Neuronal stem cell (in vitro differentiated cells): Measurements from ENCODE around the gene IQCM.

Experiments
- DNase-seq: peaks from one replicate; pipeline ENCODE4 v3.0.0-alpha.2; 2013; ENCODE audit warnings: low spot score
- H2AFZ ChIP-seq: one replicate; pipeline ENCODE4 v1.6.1; 2013; ENCODE audit warnings: mild to moderate bottlenecking, low read length, inconsistent platforms
- H2AK5ac ChIP-seq: 2 replicates; pipeline ENCODE4 v1.6.1; 2013; ENCODE audit warnings: low read depth, mild to moderate bottlenecking, inconsistent platforms, low read length, moderate library complexity, mixed read lengths
- H2BK120ac ChIP-seq: 2 replicates; pipeline ENCODE4 v1.6.1; 2013; ENCODE audit warnings: low read depth, mild to moderate bottlenecking, inconsistent platforms, low read length, moderate library complexity, mixed read lengths
- H2BK12ac ChIP-seq: one replicate; pipeline ENCODE4 v1.6.1; 2013; ENCODE audit warnings: low read length, inconsistent platforms
- H2BK15ac ChIP-seq: 2 replicates; pipeline ENCODE4 v1.6.1; 2013; ENCODE audit warnings: mild to moderate bottlenecking, low read length, inconsistent platforms, mixed read lengths
- H2BK5ac ChIP-seq: one replicate; pipeline ENCODE4 v1.6.1; 2013; ENCODE audit warnings: inconsistent platforms, mild to moderate bottlenecking, low read length, moderate library complexity
- H3K14ac ChIP-seq: one replicate; pipeline ENCODE4 v1.6.1; 2013; ENCODE audit warnings: low read length, inconsistent platforms
- H3K18ac ChIP-seq: 2 replicates; pipeline ENCODE4 v1.6.1; 2013; ENCODE audit warnings: low read length, inconsistent platforms
- H3K23ac ChIP-seq: 2 replicates; pipeline ENCODE4 v1.6.1; 2013; ENCODE audit warnings: low read depth, mild to moderate bottlenecking, mixed read lengths, low read length, inconsistent platforms; ENCODE audit not compliant: poor library complexity
- H3K27ac ChIP-seq: replicated peaks from 3 replicates; pipeline ENCODE4 v1.5.1; 2013; ENCODE audit warnings: low read length, inconsistent platforms
- H3K27me3 ChIP-seq, 3 experiments: 2 replicates each; pipeline ENCODE4 v1.6.1; 2013; ENCODE audit warnings: low read length in 3 of 3, mild to moderate bottlenecking in 2 of 3, inconsistent platforms in 1 of 3, low read depth in 1 of 3, mixed read lengths in 1 of 3, moderate library complexity in 1 of 3; ENCODE audit not compliant: control insufficient read depth in 3 of 3, insufficient read depth in 3 of 3
- H3K36me3 ChIP-seq, 2 donors: replicated peaks in 1 of 2; 2 replicates each; pipeline ENCODE4 v1.6.1; 2013; ENCODE audit warnings: low read length in 2 of 2; ENCODE audit not compliant: control insufficient read depth in 2 of 2, insufficient read depth in 2 of 2
- H3K4ac ChIP-seq: 2 replicates; pipeline ENCODE4 v1.6.1; 2013; ENCODE audit warnings: inconsistent platforms, mild to moderate bottlenecking, low read length, moderate library complexity
- H3K4me1 ChIP-seq, 2 donors: 1 replicate in 1 of 2; 2 replicates in 1 of 2; pipeline ENCODE4 v1.6.1; 2013; ENCODE audit warnings: low read length in 2 of 2, low read depth in 1 of 2; ENCODE audit not compliant: control insufficient read depth in 2 of 2, insufficient read depth in 1 of 2
- H3K4me2 ChIP-seq: one replicate; pipeline ENCODE4 v1.6.1; 2013; ENCODE audit warnings: mild to moderate bottlenecking, low read length, inconsistent platforms; ENCODE audit not compliant: insufficient read depth, poor library complexity, severe bottlenecking
- H3K4me3 ChIP-seq, 2 donors: 2 replicates each; pipeline ENCODE4 v1.5.1; 2013; ENCODE audit warnings: low read length in 2 of 2, mild to moderate bottlenecking in 2 of 2, inconsistent platforms in 1 of 2, moderate library complexity in 1 of 2
- H3K79me1 ChIP-seq: one replicate; pipeline ENCODE4 v1.6.1; 2013; ENCODE audit warnings: low read depth, mild to moderate bottlenecking, inconsistent platforms, low read length, moderate library complexity
- H3K9ac ChIP-seq: one replicate; pipeline ENCODE4 v1.6.1; 2013; ENCODE audit warnings: mild to moderate bottlenecking, low read depth, low read length, inconsistent platforms; ENCODE audit not compliant: poor library complexity
- H3K9me3 ChIP-seq, 2 donors: replicated peaks in 1 of 2; 2 replicates each; pipeline versions ENCODE3 to v1.6.1; 2013; ENCODE audit warnings: low read length in 2 of 2, mild to moderate bottlenecking in 2 of 2, inconsistent platforms in 1 of 2, low read depth in 1 of 2, mixed read lengths in 1 of 2, moderate library complexity in 1 of 2; ENCODE audit not compliant: control insufficient read depth in 2 of 2, insufficient read depth in 1 of 2
- H4K8ac ChIP-seq: one replicate; pipeline ENCODE4 v1.6.1; 2013; ENCODE audit warnings: low read depth, mild to moderate bottlenecking, inconsistent platforms, low read length, moderate library complexity
- H4K91ac ChIP-seq: one replicate; pipeline ENCODE4 v1.6.1; 2013; ENCODE audit warnings: low read length, low read depth, mild to moderate bottlenecking, inconsistent platforms; ENCODE audit not compliant: poor library complexity
- WGBS, 2 donors: extraction: QIAGEN DNeasy Blood & Tissue Kit; methylation state at CpG; one replicate each; pipeline ENCODE4 v1.1.7; 2013; ENCODE audit warnings: missing lambda C conversion rate in 2 of 2, mixed read lengths in 1 of 2; ENCODE audit not compliant: insufficient read length in 2 of 2, insufficient replicate concordance in 1 of 2; ENCODE audit errors: extremely low coverage in 2 of 2; 5-methylcytosine and 5-hydroxymethylcytosine counted together

IQCM gene

DNA sequence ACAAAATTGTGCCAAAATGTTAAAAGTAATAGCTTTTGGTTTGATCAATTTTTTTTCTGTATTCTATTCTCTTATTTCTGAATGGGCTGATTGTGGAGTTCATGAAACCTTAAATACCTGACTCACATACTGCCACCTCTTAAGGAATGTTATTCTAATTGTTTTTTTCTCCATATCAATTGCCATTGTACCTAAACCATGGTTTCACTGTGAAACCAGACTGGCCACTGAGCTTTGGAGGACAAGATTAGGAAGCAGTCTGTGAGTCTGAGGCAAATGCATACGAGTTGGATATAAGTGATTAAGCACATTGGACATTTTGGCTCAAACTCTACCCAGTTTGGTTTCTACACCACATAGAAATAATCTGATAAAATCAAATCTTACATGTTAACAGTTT lies 184.0 kb downstream of the IQCM start:
- no peak overlapping the region for H2BK5ac ChIP-seq
- H3K14ac ChIP-seq, result no peak overlapping the region
- no peak overlapping the region for H2BK120ac ChIP-seq
- no CpG with 5 or more reads among the region's 1 CpG for WGBS, 2 donors
- no peaks in the 10 kb centered on the region for H3K9me3 ChIP-seq
- H4K91ac ChIP-seq, result no peak overlapping the region
- H4K8ac ChIP-seq, result no peak overlapping the region
- no peaks in the 10 kb centered on the region for H3K36me3 ChIP-seq
- H2AFZ ChIP-seq, result no peak overlapping the region
- no peaks in the 10 kb centered on the region for H3K79me1 ChIP-seq
- no peak overlapping the region for H3K4me2 ChIP-seq
- no peak overlapping the region for H3K9ac ChIP-seq
- H3K27me3 ChIP-seq, result no peaks in the 10 kb centered on the region
- H3K18ac ChIP-seq, result no peak overlapping the region
- DNase-seq, result no peak
- no peak overlapping the region for H3K23ac ChIP-seq
- no peak overlapping the region for H3K4me3 ChIP-seq
- no peak overlapping the region for H2BK15ac ChIP-seq
- H2BK12ac ChIP-seq, result no peak overlapping the region
- H3K27ac ChIP-seq, result no peak overlapping the region
- no peak overlapping the region for H3K4ac ChIP-seq
- H2AK5ac ChIP-seq, result no peak overlapping the region
- H3K4me1 ChIP-seq, result no peaks in the 10 kb centered on the region

GRCh38 chr4:149630064-149630463 lies 185.6 kb downstream of the IQCM start:
- no peaks in the 10 kb centered on the region for H3K4me1 ChIP-seq

DNA sequence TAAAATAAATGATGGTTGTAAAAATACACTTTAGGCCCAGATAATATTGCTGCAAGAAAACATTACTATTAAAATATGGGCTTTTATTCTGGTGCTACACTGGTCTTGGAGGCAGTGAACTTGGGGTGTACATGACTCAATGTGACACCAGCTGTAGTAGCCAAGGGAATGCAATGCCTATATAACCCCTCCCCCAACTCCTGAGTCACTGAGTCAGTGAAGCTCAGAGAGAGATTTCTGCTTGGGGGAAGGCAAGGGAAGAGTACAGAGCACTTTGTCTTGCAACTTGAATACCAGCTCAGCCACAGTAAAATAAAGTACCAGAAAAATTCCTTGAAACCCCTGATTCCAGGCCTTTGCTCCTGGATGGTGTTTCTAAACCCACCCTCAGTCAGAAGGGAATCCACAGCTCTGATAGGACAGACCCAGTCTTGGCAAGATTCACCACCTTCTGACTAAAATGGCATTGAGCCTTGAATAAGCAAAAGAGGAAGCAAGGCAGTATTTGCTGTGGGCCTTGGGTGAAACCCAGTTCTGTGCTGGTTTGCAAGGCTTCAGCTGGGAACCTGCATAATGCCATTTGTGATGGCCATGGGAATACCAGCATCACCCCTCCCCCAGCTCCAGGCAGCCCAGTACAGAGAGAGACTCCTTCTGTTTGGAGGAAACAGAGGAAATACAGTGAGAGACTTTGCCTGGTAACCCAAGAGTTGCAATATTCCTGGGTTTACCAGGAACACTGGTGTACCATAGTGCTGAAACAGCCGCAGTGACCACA lies 209.9 kb downstream of the IQCM start:
- Histone ChIP-seq H3K18ac (no peak overlapping the region), H4K8ac (no peak overlapping the region), H2BK15ac (no peak overlapping the region), H3K4me2 (no peak overlapping the region), H2AFZ (no peak overlapping the region), H3K27me3 (no peaks in the 10 kb centered on the region), H3K4ac (no peak overlapping the region), H3K36me3 (no peaks in the 10 kb centered on the region), H3K23ac (no peak overlapping the region), H2BK120ac (no peak overlapping the region), H3K79me1 (no peaks in the 10 kb centered on the region), H2BK12ac (no peak overlapping the region), H2AK5ac (no peak overlapping the region), H3K4me3 (no peak overlapping the region), H3K27ac (no peak overlapping the region), H2BK5ac (no peak overlapping the region), H4K91ac (no peak overlapping the region), H3K14ac (no peak overlapping the region), H3K9me3 (no peaks in the 10 kb centered on the region), H3K4me1 (no peaks in the 10 kb centered on the region), H3K9ac (no peak overlapping the region)
- no CpG with 5 or more reads among the region's 1 CpG for WGBS, 2 donors
- DNase-seq, result no peak

More at GRCh38 chr4:149630064-149630463, 185.6 kb downstream of the IQCM start:
- WGBS, 2 donors, result no CpG with 5 or more reads among the region's 3 CpGs
- Histone ChIP-seq H3K4me2 (no peak overlapping the region), H3K4ac (no peak overlapping the region), H2AK5ac (no peak overlapping the region), H3K9me3 (no peaks in the 10 kb centered on the region), H4K8ac (no peak overlapping the region), H3K14ac (no peak overlapping the region), H3K23ac (no peak overlapping the region), H2BK5ac (no peak overlapping the region), H3K4me3 (no peak overlapping the region), H3K36me3 (no peaks in the 10 kb centered on the region), H3K79me1 (no peaks in the 10 kb centered on the region), H2BK15ac (no peak overlapping the region), H2BK12ac (no peak overlapping the region), H4K91ac (no peak overlapping the region), H3K18ac (no peak overlapping the region), H3K27ac (no peak overlapping the region), H2BK120ac (no peak overlapping the region), H2AFZ (no peak overlapping the region), H3K9ac (no peak overlapping the region), H3K27me3 (no peaks in the 10 kb centered on the region)
- DNase-seq, result no peak

DNA sequence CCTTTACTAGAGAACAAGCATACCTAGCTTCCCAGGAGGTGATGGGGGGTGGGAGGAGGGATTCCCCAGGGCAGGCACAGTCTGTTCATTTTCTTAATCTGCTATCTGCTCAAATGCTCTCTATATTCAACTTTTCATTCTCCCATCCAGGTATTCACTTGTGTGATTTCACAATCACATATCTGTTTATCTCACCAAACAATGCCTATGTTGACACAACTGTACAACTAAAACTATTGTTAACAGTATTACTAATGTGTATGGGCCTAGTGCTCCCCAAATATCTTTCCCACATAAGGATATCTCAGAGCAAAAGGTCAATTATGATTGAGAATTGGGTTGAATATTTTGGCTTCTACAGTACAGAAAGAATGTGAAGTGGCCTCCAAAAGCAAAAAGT lies 210.8 kb downstream of the IQCM start:
- H3K9me3 ChIP-seq, result no peaks in the 10 kb centered on the region
- H4K8ac ChIP-seq, result no peak overlapping the region
- H3K9ac ChIP-seq, result no peak overlapping the region
- H2BK12ac ChIP-seq, result no peak overlapping the region
- H4K91ac ChIP-seq, result no peak overlapping the region
- H3K27ac ChIP-seq, result no peak overlapping the region
- H3K18ac ChIP-seq, result no peak overlapping the region
- H2AK5ac ChIP-seq, result no peak overlapping the region
- no peak overlapping the region for H2AFZ ChIP-seq
- no peaks in the 10 kb centered on the region for H3K36me3 ChIP-seq
- H2BK120ac ChIP-seq, result no peak overlapping the region
- no peak overlapping the region for H3K4me3 ChIP-seq
- H3K79me1 ChIP-seq, result no peaks in the 10 kb centered on the region
- no peak overlapping the region for H2BK5ac ChIP-seq
- DNase-seq, result no peak
- H3K14ac ChIP-seq, result no peak overlapping the region
- no peak overlapping the region for H2BK15ac ChIP-seq
- no peak overlapping the region for H3K4ac ChIP-seq
- H3K4me2 ChIP-seq, result no peak overlapping the region
- no peaks in the 10 kb centered on the region for H3K27me3 ChIP-seq
- no peak overlapping the region for H3K23ac ChIP-seq
- no peaks in the 10 kb centered on the region for H3K4me1 ChIP-seq
